HG03108 (cell line): ENCODE results near the gene IGFLR1.
"Not testable (repeated sequence)": the region's sequence is repeated elsewhere in the genome, so short reads cannot be mapped to it uniquely, and the experiment has no call there.

ENCODE experiments used
- ATAC-seq: cut with Tn5 transposase; IDR thresholded peaks from one replicate; pipeline ENCODE4 v1.9.1; 2021; ENCODE audit warnings: moderate library complexity; ENCODE audit not compliant: unreplicated experiment

The IGFLR1 gene

GRCh38 chr19:35724132-35724531 is 18.1 kb downstream of the IGFLR1 start:
- not testable (repeated sequence) for ATAC-seq

DNA sequence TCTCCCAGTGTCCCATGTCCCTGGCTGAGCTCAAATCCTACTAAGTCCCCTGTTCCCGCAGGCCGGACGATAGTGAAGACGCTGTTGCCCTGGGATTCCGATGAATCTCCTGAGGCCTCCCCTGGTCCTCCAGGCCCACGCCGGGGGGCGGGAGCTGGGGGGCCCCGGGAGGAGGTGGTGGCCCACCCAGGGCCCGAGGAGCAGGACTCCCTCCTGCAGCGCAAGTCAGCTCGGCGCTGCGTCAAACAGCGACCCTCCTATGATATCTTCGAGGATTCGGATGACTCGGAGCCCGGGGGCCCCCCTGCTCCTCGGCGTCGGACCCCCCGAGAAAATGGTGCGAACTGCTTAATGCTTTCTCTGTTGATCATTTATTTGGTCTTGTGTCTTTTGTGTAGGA is 18.6 kb downstream of the IGFLR1 start:
- ATAC-seq, result no peak

GRCh38 chr19:35722897-35723296 is 19.4 kb downstream of the IGFLR1 start:
- no peak for ATAC-seq

- ATAC-seq, result no peak
These were observed 19.8 kb downstream of the IGFLR1 start for GRCh38 chr19:35722461-35722860.

DNA sequence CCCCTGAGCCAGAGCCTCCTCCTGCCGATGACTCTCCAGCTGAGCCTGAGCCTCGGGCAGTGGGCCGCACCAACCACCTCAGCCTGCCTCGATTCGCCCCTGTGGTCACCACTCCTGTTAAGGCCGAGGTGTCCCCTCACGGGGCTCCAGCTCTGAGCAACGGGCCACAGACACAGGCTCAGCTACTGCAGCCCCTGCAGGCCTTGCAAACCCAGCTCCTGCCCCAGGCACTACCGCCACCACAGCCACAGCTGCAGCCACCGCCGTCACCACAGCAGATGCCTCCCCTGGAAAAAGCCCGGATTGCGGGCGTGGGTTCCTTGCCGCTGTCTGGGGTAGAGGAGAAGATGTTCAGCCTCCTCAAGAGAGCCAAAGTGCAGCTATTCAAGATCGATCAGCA is 20.9 kb downstream of the IGFLR1 start:
- no peak for ATAC-seq

GRCh38 chr19:35720648-35721047 is 21.6 kb downstream of the IGFLR1 start:
- no peak for ATAC-seq

- ATAC-seq, result no peak
These were observed 22.1 kb downstream of the IGFLR1 start for GRCh38 chr19:35720163-35720524.

DNA sequence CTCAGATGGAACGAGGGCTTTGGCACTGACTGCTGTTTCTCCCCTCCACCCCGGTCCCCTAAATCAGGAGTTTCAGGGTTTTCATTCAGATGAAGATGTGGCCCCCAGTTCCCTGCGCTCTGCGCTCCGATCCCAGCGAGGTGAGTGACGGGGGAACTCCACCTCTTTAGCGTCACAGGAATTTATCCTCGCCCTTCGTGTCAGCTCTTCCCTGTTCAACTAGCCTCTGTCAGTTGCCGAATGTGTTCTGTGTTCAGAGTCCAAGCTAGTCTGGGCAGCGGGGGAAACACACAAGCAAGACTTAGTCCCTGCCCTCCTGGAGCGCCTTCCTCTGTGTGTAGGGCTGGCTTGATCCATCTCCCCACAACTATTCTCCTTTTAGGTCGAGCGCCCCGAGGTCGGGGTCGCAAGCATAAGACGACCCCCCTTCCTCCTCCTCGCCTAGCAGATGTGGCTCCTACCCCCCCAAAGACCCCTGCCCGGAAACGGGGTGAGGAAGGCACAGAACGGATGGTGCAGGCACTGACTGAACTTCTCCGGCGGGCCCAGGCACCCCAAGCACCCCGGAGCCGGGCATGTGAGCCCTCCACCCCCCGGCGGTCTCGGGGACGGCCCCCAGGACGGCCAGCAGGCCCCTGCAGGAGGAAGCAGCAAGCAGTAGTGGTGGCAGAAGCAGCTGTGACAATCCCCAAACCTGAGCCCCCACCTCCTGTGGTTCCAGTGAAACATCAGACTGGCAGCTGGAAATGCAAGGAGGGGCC is 22.7 kb downstream of the IGFLR1 start:
- no peak for ATAC-seq

- no peak for ATAC-seq
These were observed 23.8 kb downstream of the IGFLR1 start for GRCh38 chr19:35718345-35719041.

DNA sequence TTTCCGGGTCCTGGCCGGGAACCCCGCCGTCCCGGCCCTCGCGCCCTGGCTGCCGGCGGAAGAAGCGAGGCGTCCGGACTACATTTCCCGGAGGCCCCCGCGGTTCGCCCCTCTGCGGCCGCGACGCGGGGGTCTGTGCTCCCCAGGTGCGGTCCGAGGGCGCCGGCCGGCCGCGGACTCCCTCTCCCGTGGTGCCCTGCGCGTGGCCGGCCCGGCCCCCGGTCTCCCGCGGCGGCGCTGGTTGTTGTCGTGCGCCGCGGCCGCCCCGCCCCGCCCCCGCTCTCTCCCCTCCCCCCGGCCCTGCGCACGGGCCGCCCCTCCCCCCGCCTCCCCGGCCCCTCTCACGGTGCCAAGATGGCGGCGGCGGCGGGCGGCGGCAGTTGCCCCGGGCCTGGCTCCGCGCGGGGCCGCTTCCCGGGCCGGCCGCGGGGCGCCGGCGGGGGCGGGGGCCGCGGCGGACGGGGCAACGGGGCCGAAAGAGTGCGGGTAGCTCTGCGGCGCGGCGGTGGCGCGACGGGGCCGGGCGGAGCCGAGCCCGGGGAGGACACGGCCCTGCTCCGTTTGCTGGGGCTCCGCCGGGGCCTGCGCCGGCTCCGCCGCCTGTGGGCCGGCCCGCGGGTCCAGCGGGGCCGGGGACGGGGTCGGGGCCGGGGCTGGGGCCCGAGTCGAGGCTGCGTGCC is 24.4 kb downstream of the IGFLR1 start, which contains the start of gene KMT2B:
KMT2B (plus strand) TSS at position 339 of the 680 bp plus-strand sequence; CDS start at position 355, 16 bp downstream.
- ATAC-seq, result peak; percentile 37

- ATAC-seq, result peak; percentile 48
These were observed 25.2 kb downstream of the IGFLR1 start for GRCh38 chr19:35716801-35717664.

DNA sequence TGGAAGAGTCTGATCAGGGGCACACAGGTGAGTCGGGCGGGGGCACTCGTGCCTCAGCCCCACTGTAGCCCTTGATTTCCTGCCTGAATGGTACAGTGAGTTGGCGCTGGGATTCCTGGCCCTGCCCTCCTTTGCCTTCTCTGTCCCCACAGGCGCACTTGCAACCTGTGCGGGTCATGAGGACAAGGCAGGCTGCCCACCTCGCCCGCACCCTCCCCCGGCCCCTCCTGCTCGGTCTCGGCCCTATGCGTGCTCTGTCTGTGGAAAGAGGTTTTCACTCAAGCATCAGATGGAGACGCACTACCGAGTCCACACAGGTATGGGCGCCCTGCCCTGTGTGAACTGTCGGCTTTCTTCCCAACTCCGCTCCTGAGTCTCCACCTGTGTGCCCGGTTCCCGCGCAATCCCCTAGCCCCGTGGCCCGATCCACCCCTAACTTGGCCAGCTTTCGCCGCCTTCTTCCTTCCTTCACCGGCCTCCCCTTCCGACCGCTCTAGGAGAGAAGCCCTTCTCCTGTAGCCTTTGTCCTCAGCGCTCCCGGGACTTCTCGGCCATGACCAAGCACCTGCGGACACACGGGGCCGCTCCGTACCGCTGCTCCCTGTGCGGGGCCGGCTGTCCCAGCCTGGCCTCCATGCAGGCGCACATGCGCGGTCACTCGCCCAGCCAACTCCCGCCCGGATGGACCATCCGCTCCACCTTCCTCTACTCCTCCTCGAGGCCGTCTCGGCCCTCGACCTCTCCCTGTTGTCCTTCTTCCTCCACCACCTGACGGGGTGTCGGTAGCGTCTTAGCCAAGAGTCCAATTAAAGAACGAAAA is 26.1 kb downstream of the IGFLR1 start:
- ATAC-seq, result no peak

DNA sequence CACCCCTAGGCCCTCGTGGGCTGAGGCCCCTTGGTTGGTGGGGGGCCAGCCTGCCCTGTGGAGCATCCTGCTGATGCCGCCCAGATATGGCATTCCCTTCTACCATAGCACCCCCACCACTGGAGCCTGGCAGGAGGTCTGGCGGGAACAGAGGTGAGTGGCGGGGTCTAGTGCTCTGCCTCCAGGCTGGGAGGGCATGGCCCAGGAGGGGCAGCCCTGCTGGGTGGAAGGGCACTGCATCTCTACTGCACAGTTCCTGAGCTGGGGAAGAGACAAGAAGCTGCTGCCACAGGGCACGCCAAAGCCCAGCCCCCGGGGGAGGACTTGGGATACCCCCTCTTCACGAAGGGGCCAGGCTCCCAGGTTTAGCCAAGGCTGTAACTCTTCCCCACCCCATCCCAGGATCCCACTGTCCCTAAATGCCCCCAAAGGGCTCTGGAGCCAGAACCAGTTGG is 26.9 kb downstream of the IGFLR1 start:
- ATAC-seq, result no peak

GRCh38 chr19:35714601-35715354 is 27.5 kb downstream of the IGFLR1 start:
- no peak for ATAC-seq

DNA sequence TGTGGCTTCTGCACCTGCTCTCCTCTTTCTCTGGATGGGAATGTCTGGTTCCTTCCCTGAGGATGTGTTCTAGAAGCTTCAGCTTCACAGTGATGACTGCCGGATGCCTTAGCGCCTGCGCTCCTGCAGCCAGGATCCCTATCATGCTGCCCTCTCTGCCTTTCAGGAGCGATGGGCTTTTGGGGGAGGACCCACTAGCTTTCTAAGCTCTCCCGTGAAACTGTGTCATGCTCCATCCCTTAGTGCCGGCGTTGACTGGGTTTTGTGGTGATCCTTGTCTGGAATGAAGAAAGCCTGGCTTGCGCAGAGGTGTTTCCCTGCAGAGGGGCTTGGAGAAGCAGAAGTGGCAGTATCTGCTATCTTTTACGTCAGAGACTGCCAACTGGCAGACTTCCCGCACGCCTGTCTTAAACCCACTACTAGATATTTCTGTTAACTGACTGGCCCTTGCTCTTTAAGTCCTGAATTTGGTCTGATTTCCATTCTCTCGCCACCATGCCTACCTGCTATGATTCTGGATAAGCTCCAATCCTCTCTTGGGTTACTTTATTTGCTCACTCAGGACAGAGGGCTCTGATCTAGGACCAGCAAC is 28.3 kb downstream of the IGFLR1 start:
- ATAC-seq, result no peak

DNA sequence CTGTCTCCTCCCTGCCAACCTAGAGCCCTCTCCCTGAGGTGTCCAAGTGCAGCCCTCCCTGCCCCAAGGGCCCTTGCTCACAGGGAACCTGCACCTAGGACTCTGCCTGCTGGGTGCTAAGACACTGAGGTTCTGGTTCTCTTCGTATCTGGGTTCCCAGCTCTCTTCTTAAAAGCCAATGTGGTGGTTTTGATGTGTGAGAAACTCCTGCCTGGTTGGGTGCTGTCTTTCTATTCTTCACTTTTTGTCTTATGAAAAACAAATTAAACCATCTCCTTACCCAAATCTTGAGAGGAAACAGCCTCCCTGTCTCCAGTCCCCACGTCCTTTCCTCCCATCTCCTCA is 28.8 kb downstream of the IGFLR1 start:
- no peak for ATAC-seq

DNA sequence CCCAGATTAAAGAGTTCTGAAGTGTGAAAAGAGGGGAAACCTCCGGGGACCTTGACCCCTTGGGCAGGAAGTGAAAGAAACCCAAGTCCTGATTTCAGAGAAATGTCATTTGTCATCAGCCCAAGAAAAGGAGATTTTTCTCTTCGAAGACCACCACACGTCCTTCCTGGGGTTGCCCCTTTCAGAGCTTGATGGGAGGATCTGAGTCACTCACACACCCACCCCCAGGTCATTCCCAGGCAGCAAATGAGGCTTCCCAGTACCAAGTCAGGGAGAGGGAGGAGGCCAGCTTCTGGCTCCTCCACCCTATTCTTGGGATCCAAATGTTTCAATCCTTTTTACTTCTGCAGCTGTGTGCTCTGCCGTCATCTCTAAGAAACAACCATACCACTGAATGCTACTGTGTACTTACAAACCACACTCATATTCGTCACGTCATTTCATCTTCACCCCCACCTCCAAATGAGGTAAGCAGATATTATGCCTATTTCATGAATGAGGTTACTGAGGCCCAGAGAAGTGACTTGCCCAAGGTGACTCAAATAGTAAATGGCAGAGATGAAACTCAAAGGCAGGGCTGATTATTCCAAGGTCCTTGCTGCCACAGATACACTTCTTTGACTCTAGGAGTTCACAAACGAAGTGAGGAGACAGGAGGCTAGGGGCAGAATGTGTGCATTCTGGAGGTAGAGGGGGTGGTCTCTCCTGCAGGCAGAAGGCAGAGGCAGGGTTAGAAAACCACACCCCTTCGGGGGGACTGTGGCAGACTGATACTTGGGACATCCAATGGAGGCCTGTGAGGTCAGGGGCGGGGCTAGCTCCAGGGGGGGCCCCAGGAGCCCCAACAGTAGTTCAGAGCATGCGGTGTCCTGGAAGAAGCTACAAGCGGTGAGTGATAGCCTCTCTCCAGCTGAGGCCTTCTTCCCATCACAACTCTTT is 29.4 kb downstream of the IGFLR1 start:
- ATAC-seq, result peak; percentile 20
